Measurements from ENCODE around the gene PPM1N. TPM values are rescaled to one million over a fixed set of nuclear protein-coding genes. Genes with fewer than 3 reads are reported as not detected.

Gene PPM1N
- 0.52 to 0.63 TPM in 2 of 3 replicates, not detected in the other for total RNA-seq
- long read RNA-seq: 0 reads

- Mint-ChIP-seq H3K4me1 (ENCODE audit: low read depth) (peaks cover 23% of the 10 kb centered on the region), H3K4me3 (ENCODE audit: unreplicated experiment) (peak within 1 kb of the TSS; percentile 72), H3K27ac (ENCODE audit: unreplicated experiment) (peak within 1 kb of the TSS; percentile 24), H3K36me3 (ENCODE audit: low read depth) (no peaks in the 10 kb centered on the region), H3K27me3 (ENCODE audit: low read depth) (peaks cover 16% of the 10 kb centered on the region), H3K9me3 (ENCODE audit: low read depth) (no peaks in the 10 kb centered on the region)
- no peak for DNase-seq (ENCODE audit: low spot score)
- TF ChIP-seq CTCF (IDR thresholded peaks at IDR 0.05): peak; percentile 34
Observed at GRCh38 chr19:45498411-45499195, at the start of gene PPM1N. PPM1N (plus strand) TSS chr19:45498443; CDS start chr19:45498473, 30 bp downstream.

GRCh38 chr19:45448887-45449299 lies 49.4 kb upstream of the PPM1N start:
- peak overlapping the region; percentile 27 for H3K27ac Mint-ChIP-seq (ENCODE audit: unreplicated experiment)
- no peak for DNase-seq (ENCODE audit: low spot score)
- no peak for TF ChIP-seq CTCF (IDR thresholded peaks at IDR 0.05)
- H3K4me3 Mint-ChIP-seq (ENCODE audit: unreplicated experiment): no peak overlapping the region
- H3K4me1 Mint-ChIP-seq (ENCODE audit: low read depth): peaks cover 41% of the 10 kb centered on the region
- H3K9me3 Mint-ChIP-seq (ENCODE audit: low read depth): no peaks in the 10 kb centered on the region
- H3K27me3 Mint-ChIP-seq (ENCODE audit: low read depth): no peaks in the 10 kb centered on the region
- H3K36me3 Mint-ChIP-seq (ENCODE audit: low read depth): no peaks in the 10 kb centered on the region

GRCh38 chr19:45450012-45450333 lies 48.3 kb upstream of the PPM1N start:
- no peaks in the 10 kb centered on the region for H3K27me3 Mint-ChIP-seq (ENCODE audit: low read depth)
- H3K36me3 Mint-ChIP-seq (ENCODE audit: low read depth): no peaks in the 10 kb centered on the region
- H3K27ac Mint-ChIP-seq (ENCODE audit: unreplicated experiment): peak overlapping the region; percentile 100
- peak overlapping the region; percentile 94 for H3K4me3 Mint-ChIP-seq (ENCODE audit: unreplicated experiment)
- no peak for TF ChIP-seq CTCF (IDR thresholded peaks at IDR 0.05)
- DNase-seq (ENCODE audit: low spot score): no peak
- no peaks in the 10 kb centered on the region for H3K9me3 Mint-ChIP-seq (ENCODE audit: low read depth)
- peaks cover 42% of the 10 kb centered on the region for H3K4me1 Mint-ChIP-seq (ENCODE audit: low read depth)

GRCh38 chr19:45451131-45451849 lies 47.0 kb upstream of the PPM1N start:
- Mint-ChIP-seq H3K27ac (ENCODE audit: unreplicated experiment) (peak overlapping the region; percentile 97), H3K27me3 (ENCODE audit: low read depth) (no peaks in the 10 kb centered on the region), H3K9me3 (ENCODE audit: low read depth) (no peaks in the 10 kb centered on the region), H3K4me3 (ENCODE audit: unreplicated experiment) (peak overlapping the region; percentile 75), H3K4me1 (ENCODE audit: low read depth) (peaks cover 55% of the 10 kb centered on the region), H3K36me3 (ENCODE audit: low read depth) (no peaks in the 10 kb centered on the region)
- TF ChIP-seq CTCF (IDR thresholded peaks at IDR 0.05): no peak
- DNase-seq (ENCODE audit: low spot score): no peak

- no peak for TF ChIP-seq CTCF (IDR thresholded peaks at IDR 0.05)
- H3K9me3 Mint-ChIP-seq (ENCODE audit: low read depth): no peaks in the 10 kb centered on the region
- no peak for DNase-seq (ENCODE audit: low spot score)
- H3K27ac Mint-ChIP-seq (ENCODE audit: unreplicated experiment): peak overlapping the region; percentile 97
- no peaks in the 10 kb centered on the region for H3K27me3 Mint-ChIP-seq (ENCODE audit: low read depth)
- peak overlapping the region; percentile 75 for H3K4me3 Mint-ChIP-seq (ENCODE audit: unreplicated experiment)
- H3K4me1 Mint-ChIP-seq (ENCODE audit: low read depth): peaks cover 58% of the 10 kb centered on the region
- no peaks in the 10 kb centered on the region for H3K36me3 Mint-ChIP-seq (ENCODE audit: low read depth)
Observed at GRCh38 chr19:45451850-45452387, 46.3 kb upstream of the PPM1N start.

Data from chondrocyte (in vitro differentiated cells).